GM12872 (cell line): ENCODE data around the gene HLA-DRB1.

Source experiments
- CTCF ChIP-seq: IDR thresholded peaks from 3 replicates; pipeline ENCODE4 v1.5.1; 2011; ENCODE audit warnings: low read depth, mild to moderate bottlenecking, low read length, moderate library complexity; ENCODE audit not compliant: insufficient read depth

HLA-DRB1 gene

GRCh38 chr6:32583527-32583898 lies 6.1 kb downstream of the HLA-DRB1 start:
- no peak for TF ChIP-seq CTCF

- TF ChIP-seq CTCF = no peak
These were observed 8.1 kb downstream of the HLA-DRB1 start for GRCh38 chr6:32581315-32582095.

GRCh38 chr6:32580593-32580992 lies 9.1 kb downstream of the HLA-DRB1 start:
- no peak for TF ChIP-seq CTCF

GRCh38 chr6:32578962-32579361 lies 10.7 kb downstream of the HLA-DRB1 start:
- no peak for TF ChIP-seq CTCF

GRCh38 chr6:32576250-32576649 lies 13.4 kb downstream of the HLA-DRB1 start:
- TF ChIP-seq CTCF = no peak

- TF ChIP-seq CTCF = no peak
These were observed 19.2 kb downstream of the HLA-DRB1 start for GRCh38 chr6:32570363-32570905.

GRCh38 chr6:32568561-32568960 lies 21.1 kb downstream of the HLA-DRB1 start:
- no peak for TF ChIP-seq CTCF
